NCI-H524 treated with DMSO at 0.1 percent for 48 hours (cell line): Measurements from ENCODE around the gene CHCHD3.

Experiments
- DNase-seq: peaks from one replicate; lab custom pipeline; 2025; lab: John Stamatoyannopoulos, UW

Gene CHCHD3

DNA sequence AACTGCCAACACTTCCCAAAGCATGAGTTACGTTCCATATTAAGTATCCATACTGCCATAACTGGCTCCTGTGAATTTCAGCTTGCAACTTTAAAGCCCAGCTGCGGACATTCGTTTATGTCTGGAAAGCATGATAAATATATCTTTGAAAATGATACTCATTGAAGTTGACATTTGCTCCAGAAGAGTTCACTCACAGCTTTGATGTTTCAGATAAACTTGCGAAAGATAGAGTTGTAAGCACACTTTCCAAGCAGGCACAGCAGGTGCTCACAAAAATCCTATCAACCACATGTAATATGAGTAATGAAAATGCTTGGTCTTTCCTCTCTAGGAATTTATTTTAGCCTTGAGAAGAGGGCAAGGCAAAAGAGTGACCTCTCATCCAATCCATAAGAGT is 4.5 kb downstream of the CHCHD3 start:
- DNase-seq, result no peak

DNA sequence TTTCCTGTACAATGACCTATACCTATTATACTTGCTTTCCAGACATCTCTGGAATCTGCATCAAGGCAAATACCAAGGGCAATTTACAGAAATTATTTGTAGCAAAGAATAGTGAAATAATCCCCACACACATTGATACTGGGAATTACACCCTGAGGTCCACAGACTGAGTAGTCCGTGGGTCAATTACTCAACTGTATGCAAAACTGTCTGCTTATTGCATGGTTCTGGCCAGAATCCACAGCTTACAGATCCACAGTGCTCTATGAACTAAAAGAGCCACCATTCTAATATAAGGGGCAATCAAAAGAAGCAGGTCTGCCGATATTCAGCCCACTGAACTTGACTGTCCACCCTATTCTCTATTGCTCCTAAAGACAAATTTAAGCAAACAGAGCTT is 5.7 kb downstream of the CHCHD3 start:
- DNase-seq, result no peak

DNA sequence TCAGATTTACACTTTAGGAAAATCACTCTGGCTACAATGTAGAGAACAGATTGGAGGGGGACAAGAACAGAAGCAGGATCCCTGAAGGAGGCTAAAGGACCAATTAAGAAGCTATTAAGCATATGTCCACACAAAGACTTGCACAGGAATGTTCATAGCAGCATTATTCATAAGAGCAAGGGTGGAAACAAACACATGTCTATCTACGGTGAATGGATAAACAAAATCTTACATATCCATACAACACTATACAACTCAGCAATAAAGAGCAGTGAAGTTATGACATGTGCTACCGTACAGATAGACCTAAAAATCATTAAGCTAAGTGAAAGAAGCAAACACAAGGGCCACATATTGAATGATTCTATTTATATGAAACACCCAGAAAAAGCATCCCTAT is 10.4 kb downstream of the CHCHD3 start:
- peak; percentile 85 for DNase-seq

DNA sequence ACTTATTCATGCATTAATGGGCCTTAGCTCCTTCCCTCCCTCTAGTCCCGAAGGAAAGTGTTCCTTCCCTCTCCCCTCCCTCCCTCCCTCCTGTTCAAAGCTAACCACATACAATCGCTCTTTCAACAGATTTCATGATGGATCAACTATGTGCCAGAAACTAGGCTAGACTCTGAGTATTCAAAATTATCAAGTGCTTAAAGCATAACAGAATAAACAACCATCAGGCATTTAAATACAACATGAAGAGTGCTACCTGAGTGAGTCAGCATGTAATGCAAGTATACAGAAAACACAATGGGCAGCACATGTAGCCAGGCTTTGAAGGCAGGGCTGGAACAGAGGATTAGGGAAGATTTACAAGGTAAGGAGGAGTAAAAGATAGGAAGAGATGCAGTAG is 11.3 kb downstream of the CHCHD3 start:
- DNase-seq, result no peak

DNA sequence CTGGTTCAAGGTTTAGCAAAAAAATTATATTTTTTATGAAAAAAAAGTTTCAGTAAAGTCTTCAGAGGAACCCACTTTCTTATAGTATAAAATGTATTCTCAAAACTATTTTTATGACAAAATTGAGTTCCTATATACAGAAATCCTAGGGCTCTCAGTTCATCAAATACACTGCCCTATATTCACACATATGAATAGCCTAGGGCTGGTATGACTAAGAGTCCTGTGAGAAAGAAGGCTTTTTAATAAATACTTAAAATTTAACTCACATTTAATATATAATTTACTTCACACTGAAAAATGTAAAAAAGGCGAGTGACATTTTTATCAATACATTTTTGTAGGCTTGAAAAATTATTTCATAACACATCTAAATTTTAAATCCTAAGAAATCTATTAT is 16.6 kb downstream of the CHCHD3 start:
- DNase-seq, result no peak

DNA sequence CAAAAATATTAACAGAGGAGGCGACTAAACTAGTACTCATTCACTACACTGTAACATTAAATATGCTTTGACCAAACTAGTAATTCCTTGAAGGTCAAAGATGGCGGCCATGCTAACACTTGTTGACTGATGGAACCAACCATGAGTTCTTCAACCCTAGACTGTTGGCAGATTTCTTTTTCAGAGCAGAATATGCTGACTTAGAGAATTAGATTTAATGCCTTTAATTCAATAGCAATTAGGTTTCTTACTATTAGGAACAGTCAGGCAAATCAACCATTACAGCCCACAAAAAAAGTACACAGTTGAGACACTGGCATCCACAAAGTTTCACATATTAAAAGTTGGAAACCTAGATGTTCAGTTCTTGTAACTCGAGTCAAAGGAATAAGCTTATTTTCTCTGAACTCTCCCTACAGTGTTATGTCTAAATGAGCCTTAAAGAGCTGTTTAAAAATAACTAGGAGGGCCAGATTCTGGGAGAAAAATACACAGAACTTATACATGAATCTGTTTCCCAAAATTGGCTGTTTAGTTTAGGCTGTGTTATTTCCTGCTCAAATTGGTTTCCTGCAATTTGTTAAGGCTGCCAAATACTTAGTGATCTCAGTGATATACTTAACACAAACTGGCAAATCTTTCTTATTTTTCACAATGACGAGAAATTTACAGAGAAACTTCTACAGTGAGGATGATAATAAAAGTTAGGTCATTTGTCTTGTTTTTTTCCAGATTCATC is 17.6 kb downstream of the CHCHD3 start:
- DNase-seq, result no peak

DNA sequence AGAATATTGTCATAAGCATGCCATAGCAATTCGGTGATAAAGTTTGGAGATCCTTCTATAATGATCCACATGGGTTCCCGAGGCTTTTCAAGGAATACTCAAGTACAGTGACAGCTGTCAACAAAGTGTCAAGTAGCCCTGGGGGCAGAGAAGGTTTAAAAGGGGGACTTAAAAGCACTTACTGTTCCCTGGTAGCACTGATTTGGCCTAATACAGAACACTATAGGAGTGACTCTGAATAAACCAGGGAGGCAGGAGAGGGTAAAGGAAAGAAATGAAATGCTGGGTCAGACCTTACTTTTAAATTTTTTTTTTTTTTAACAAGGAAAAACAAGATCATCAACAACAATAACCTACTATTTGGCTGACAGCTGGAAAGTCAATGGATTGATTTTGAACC is 20.1 kb downstream of the CHCHD3 start:
- peak; percentile 8 for DNase-seq

DNA sequence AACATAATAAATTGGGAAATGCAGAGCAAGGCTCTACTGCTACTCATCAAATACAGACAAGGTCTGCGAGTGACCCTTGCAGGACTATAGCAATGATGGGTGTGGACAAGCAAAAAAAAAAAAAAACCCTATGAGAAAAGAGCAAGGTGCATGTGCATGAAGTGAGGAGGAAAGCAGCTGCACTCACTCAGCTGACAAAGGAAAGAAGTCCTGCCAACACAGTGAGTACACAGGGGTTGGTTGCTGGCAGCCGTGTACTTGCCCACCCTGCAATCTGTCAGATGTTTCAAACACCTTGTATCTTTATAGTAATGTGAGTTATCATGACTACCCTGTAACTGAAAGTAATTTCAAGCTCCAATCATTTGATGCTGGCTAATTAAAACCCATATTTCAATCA is 20.5 kb downstream of the CHCHD3 start:
- DNase-seq, result no peak

DNA sequence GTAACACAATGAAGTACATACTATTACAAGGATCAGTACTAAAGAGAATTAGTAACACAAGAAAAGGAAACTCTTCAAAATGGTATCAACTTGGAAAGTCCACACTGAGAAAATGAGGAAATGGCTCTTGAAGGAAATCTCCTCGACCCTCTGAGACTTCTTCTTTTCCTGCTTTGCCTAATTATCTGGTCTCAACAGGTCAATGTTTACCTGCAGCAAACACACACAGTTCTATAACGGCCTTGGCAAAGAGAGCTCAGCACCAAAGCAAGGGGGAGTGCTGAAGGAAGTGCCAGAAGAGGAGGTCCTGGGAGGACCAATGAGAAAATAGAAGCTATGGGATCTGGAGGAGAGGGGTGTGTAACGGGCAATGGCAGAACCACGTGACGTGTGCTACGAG is 21.9 kb downstream of the CHCHD3 start:
- no peak for DNase-seq

DNA sequence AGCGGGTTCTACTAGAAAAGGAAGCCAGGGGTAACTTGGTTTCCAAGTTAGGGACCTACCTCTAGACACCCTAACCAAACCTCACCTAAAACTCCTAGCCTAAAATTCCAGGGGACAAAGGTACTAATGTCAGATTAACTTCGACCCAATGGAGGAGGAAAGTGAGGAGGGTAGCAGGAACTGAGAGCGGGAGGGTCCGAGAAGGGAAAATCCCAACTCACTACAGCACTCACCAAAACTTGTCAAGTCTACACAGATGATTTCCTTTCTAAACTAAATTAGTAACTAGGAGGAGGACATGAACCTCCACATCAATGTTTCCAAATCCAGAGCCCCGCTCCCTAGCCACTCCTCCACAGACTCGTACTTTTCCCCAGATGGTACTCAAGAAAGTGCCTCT is 22.6 kb downstream of the CHCHD3 start:
- DNase-seq, result no peak

DNA sequence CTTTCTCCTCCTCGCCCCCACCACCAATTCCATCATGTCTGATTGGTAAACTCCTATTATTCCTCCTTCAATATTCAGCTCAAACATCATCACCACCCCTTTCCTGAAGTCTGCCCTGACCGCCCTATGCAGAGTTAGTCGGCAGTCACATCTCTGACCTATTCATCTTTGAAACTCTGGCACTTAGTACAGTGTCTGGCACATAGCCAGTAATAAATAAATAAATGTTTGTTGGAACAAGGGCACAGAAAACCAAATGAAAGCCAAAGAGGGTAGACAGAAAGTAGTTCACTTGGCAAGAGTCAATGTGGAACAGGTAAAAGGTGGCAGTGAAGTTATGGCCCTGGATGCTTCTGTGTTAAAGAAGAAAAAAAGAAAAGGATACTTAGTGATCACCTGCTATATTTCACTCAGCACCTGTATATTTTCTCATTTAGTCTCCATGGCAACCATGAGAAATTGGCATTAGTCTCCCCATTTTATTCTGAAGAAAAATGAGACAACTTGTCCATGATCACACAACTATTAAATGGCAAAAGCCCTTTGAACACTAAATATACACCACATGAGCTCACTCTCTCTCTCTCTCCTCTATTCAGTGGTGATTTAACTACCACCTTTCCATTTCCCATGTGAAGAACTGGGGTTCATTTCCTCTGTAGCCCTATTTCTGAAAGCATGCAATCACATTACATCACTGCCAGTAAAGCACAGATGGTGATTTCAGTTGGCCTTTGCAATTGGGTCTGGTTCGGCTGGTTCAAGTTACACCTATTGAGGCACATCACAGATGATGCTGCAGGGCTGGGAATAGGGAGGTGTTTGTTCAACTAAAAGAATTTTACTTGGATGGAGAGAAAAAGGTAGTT is 25.3 kb downstream of the CHCHD3 start:
- no peak for DNase-seq

DNA sequence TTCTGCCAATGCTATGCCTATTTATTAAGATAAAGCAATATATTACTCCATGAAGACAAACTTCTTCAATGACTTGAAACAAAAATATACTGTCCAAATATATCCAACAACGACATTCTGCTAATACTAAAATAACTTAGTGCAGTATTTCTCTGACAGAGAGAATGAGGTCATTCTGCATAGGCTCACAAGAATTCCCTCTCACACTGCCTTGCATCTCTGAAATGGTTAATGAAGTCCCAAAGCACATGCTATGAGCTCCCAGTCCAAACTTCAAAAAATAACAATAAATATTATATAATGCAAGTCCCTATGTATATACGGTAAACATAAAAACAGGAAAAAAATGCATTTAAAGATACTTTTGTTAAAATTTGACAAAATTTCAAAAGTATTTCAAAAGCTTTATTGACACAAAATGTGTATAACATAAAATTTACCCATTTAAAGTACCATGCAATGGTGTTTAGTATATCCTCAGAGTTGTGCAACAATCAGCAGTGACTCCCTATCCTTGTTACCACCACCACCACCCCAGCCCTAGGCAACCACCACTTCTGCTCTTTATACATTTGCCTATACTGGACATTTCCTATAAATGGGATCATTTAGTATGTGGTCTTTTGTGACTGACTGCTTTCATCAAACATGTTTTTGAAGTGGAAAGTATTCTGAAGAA is 27.6 kb downstream of the CHCHD3 start:
- DNase-seq, result no peak

DNA sequence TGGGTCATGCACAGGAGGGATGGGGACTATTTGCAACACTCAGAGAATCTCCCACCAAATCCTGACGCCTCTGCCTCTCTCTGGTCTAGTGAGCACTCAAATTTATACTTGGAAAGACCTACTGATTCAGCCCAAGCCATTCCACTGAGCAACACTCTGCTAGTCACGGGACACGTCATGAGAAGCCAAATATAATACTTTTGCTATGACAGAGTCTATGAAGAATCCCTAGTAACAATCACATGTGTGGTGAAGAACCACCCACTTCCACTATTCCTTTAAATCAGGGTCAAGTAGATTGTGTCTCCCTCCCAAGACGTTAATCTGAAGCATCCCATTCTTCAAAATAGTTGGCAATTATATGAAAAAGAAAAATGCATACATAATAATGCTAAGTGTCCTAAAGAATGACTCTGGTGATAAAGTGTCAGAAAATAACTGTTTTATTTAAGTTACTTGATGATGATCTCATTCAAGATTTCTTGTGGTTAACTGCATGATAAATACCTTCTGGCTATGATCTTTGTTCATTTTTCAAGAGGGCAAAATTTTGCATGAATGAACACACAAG is 28.5 kb downstream of the CHCHD3 start:
- DNase-seq, result no peak

DNA sequence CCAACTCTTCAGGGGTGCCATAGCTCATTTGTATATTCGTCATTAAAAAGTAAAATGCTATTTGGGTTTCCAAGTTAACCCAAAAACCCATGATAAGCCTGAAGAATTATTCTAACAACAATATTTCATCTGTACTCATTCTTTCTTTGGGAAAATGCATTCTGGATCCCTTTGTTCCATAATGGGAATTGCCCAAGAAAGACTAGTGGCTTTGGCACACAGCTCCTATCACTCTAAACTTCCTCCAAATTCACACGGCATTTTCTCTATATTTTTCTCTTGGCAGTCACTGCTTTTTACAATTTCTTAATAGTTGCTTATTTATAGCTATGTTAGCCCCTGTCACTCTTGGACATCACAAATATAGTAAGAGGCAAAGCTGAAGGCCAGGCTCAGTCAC is 29.1 kb downstream of the CHCHD3 start:
- DNase-seq, result no peak

DNA sequence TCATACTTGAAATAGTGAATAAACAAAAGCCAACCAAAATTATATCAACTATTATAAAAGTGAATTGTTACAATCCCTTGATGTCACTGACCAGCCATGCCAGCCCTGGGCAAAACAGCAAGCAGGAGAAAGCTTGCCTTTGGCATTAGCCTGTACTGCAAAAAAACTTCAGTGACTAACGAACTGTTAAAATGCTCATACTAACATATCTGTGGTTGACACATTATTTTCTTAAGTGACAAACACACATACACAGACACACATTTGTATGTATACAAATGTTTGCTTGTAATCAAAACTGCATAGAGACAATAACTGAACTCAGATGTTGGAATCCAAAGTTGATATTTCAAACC is 29.5 kb downstream of the CHCHD3 start:
- no peak for DNase-seq

DNA sequence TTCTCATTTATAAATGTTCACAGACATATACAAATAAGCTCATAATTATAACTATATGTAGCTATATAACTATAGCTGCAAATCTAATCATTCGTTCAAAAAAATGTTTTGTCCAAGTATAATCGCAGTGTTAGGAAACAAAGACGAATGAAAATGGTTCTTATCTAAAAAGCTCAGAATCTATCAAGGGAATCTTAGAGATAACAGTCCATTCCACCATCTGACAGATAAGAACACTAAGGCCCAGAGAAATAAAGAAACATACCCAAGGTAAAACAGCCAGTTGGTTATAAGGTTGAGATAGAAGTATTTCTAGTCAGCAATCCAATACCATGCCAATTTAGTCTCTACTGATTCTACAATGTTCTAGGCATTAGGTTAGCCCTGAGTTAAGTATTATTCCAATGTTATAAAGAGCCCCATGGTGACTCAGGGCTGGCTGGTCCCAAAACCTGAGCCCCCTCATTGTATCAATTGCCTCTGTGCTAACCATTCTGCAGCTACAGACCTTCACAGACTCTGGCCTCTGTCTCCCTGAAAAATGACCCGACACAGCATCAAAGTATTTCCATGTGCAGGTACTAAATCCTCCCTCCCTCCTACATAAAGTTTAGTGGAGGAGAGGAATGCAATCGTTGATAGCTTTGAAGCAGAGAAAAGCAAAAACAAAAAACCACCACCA is 30.0 kb downstream of the CHCHD3 start:
- no peak for DNase-seq

DNA sequence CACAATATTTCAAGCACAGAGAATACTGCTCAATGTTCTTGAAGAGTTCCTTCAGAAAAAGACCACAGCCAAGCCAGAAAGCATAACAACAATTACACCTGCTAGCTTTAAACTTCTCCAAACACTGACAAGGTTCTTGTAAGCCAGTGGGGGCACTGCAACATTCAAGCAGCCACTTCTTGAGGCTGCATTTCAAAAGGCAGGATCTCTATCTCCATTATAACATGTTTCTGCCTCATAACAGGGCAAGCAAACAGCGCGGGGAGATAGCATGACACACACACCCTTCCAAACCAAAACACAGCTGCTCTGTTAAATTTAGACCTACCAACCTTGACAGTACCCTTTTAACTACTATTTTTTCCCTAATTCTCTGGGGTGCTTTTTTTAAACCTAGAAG is 30.8 kb downstream of the CHCHD3 start:
- DNase-seq, result no peak

DNA sequence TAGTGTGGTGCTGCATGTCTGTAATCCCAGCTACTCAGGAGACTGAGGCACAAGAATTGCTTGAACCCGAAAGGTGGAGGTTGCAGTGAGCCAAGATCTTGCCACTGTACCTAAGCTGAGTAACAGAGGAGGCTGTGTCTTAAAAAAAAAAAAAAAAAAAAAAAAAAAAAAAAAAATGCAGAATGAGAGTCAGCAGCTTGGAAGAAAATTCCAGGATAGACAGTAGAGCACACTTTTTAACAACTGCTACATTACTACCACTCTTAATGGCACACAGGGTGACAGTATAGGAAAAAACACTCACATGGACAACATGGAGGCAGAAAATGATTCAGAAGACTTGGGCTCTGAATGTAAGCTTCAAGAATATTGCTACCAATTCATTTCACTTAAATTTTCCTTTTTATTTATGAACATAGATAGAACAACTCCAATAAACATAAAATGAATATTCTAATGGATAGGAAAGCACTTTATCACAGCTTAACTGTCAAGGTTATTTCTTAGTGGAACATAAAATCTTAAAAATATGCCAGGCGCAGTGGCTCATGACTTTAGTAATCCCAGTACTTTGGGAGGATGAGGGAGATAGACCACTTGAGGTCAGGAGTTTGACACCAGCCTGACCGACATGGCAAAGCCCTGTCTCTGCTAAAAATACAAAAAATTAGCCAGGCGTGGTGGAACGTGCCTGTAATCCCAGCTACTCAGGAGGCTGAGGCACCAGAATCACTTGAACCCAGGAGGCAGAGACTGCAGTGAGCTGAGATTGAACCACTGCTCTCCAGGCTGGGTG is 31.5 kb downstream of the CHCHD3 start:
- DNase-seq, result no peak

DNA sequence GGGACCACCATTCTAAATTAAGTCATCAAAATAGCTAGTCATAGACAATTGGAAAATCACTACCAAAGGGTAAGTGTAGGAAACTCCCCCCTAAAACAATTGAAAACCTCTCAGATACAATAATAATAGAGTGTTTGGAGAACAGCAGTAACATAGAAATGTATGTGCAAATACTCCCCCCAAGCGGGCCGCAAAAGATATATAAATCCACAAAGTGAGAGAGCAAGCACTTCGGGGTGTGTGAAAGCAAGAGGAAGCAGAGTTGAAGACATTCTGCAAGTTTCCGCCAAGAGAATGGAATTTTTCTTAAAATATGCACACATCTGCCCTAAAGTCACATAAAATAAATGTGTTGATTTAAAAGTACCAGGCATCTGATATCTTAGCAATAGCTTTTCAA is 33.3 kb downstream of the CHCHD3 start:
- DNase-seq, result no peak

DNA sequence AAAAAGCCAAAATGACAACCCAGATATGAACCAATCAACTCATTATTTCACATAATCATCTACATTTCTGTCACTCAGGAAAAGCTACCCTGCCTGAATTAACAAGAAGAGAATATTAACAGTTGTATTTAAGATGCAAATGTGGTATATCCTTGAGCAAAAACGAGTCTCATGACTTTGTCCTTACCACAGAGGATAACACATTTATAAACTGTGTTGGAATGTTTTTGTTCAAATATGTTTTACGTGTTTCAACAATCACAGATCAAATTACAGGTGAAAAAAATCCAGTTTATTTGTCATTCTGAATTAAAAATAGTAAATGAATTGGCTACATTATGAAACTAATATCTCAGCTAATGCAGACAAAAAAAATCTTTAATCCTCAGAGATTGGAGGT is 34.6 kb downstream of the CHCHD3 start:
- DNase-seq, result no peak

DNA sequence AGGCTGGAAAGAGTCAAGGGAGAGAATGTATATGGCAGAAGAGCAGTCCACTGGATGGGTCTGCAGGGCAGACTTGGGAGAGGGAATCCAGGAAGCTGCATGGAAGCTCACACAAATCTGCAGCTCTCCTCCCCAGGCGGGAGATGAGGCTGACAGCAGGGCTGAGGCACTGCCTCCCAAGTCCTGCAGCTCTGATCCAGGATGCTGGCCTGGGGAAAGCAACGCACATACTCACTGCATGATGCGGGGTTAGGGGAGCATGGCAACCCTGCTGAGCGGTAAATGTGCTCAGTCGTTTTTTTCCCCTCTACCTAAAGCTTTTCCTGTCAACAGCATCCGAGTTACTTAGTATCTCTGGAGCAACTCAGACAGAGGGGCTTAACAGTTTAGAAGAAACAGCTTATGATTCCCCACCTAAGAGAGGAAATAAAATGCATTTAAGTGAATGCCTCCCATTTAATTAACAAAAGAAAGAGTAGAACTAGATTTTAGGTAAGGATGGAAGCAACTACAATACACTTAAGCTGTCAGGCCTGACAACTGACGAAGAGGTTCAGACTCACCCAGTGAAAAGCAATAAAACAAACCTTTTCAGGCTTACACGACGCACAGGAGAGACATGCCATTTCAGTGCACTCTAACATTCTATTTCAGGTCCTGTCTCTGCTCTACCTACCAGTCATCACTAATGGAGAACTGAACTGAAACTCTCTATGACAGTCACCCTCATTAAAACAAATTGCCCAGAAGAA is 37.0 kb downstream of the CHCHD3 start:
- DNase-seq, result no peak
